ACHN (cell line): Measurements from ENCODE around the gene CNTRL.
"Not testable (repeated sequence)": the region's sequence is repeated elsewhere in the genome, so short reads cannot be mapped to it uniquely, and the experiment has no call there.

Experiments
- DNase-seq: peaks from one replicate; pipeline ENCODE4 v3.0.0-alpha.2; 2015
- in situ Hi-C: cut with HindIII; loops from 2 replicates; pipeline ENCODE4 v1.10.0; 2017; ENCODE audit warnings: low sequenced_read_pairs, low pct_ligation_motif_present, low pct_unique_long_range_greater_than_20kb

CNTRL gene

GRCh38 chr9:121059998-121060636 is 14.6 kb upstream of the CNTRL start:
- DNase-seq, result peak; percentile 57

DNA sequence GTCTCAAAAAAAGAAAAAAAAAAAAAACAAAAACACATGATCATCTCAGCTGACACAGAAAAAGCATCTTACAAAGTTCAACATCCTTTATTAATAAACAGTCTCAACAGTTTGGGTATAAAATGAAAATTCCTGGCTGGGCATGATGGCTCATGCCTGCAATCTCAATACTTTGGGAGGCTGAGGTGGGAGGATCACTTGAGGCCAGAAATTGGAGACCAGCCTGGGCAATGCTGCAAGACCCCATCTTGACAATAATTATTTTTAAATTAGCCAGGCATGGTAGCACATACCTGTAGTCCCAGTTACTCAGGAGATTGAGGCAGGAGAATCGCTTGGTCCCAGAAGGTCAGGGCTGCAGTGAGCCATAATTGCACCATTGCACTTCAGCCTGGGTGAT is 7.9 kb upstream of the CNTRL start:
- in situ Hi-C loops, result no loop called here
- no peak for DNase-seq

More at GRCh38 chr9:121059998-121060636, 14.6 kb upstream of the CNTRL start:
- in situ Hi-C loops, result no loop called here

DNA sequence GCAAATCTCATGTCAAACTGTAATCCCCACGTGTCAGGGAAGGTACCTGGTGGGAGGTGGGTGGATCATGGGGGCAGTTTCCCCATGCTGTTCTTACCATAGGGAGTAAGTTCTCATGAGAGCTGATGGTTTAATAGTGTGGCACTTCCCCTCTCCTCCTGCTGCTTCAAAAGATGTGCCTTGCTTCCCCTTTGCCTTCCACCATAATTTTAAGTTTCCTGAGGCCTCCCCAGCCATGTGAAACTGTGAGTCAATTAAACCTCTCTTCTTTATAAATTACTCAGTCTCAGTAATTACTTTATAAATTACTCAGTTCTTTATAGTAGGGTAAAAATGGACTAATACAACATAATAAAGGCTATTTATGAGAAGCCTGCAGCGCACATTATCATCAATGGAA is 7.1 kb upstream of the CNTRL start:
- in situ Hi-C loops, result no loop called here
- no peak for DNase-seq

DNA sequence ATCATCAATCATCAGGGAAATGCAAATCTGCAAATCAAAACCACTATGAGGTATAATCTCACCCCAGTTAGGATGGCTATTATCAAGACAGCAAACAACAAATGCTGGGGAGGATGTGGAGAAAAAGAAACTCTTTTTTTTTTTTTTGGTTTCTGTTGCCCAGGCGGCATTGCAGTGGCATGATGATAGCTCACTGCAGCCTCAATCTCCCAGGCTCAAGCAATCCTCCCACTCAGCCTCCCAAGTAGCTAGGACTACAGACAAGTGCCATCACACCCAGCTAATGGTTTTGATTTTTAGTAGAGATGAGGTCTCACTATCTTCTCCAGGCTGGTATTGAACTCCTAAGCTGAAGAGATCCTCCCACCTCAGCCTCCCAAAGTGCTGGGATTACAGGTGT is 5.4 kb upstream of the CNTRL start:
- in situ Hi-C loops, result no loop called here
- DNase-seq, result no peak

DNA sequence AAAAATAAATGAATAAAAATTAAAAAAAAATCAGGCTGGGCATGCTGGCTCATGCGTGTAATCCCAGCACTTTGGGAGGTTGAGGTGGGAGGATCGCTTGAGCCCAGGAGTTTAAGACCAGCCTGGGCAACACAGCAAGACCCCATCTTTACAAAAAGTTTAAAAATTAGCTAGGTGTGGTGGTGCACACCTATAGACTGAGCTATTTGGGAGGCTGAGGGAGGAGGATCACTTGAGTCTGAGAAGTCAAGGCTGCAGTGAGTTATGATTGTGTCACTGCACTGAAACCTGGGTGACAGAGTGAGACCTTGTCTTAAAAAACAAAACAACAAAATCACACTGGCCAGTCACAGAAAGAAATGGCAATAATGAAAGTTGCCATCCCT is 3.4 kb upstream of the CNTRL start:
- in situ Hi-C loops, result no loop called here
- DNase-seq, result no peak

DNA sequence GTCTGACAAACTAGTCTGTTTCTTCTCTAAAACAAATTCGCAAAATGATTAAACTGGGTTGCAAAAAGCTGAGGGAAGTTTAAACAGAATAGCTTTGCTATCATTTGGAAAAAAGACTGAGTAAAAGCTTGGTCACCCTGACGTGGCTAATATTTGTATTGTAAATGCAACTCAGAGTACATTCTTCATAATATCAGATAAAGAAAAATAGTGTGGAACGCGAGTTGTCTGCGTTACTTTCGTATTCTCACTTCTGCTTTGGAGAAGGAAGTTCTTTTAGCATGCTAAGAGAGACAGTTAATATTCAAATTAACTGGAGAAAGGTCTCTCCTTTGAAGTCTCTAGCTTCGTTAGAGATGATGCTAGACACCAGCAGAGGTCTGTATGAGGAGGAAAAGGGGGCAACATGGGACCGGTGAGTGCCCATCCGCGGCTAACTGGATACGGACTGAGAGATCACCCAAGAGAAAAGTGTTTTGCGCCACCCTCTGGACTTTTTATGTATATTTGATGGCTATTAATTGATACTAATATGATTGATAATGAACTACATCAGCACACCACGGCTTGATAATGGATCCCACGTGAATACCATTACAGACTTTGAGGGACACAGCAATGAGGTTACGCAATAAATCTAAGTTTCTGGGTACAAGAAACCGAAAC is 2.9 kb upstream of the CNTRL start:
- in situ Hi-C loops, result no loop called here
- no peak for DNase-seq

DNA sequence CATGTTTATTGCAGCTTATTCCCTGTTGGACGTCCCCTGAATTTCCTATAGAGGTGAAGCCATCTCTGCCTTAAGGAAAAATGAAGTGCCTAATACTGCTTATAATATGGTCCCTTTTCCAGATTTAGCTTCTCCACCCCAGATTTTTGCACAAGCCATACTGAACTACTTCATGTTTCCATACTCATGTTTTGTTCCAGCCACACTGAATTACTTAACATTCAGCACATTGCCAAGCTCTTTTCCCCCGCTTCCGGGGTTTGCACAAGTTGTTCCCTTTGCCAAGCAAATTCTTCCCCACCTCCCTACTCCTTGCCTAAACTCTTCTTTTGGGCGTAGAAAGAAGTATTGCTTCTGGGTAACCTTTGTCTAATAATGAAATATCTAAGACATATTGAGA is 1.7 kb upstream of the CNTRL start:
- in situ Hi-C loops, result no loop called here

DNA sequence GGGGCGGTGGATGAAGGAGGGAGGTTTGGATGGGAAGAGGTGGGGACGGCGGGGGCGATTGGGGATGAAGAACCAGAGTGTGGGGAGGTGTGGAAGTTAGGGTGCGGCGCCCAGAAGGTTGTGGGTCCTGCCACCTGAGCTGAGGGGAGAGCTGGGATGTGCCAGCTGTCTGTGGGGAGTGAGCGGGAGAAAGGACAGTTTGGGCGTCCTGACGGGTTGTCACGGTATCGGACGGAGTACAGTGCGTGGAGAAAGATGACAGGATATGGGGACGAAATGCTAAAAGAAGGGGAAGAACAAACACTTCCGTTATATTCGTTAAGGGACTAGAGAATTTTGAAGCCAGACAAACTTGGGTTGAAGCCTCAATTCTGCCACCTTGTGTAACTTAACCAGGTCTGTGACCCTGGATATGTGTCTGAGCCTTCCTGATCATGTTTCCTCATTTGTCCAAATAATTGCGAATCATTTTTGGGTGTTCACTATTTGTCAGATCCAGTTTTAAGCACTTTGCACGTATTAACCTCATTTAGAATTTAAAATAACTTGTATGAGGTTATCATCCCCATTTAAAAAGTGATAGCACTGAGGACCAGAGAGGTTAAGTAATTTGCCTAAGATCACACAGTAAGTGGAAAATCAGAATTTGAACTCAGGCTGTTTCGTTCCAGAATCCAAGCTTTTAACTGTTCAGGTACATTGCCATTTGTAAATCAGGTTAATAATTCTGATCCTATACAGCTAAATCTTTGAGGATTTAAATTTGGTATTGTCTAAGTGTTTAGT is 689 bp downstream of the CNTRL start:
- DNase-seq, result peak; percentile 32
- in situ Hi-C loops, result no loop called here

More for the DNA sequence above, 1.7 kb upstream of the CNTRL start:
- no peak for DNase-seq

GRCh38 chr9:121082075-121082474 is 7.3 kb downstream of the CNTRL start:
- no peak for DNase-seq
- in situ Hi-C loops, result no loop called here

GRCh38 chr9:121085661-121086060 is 10.9 kb downstream of the CNTRL start:
- in situ Hi-C loops, result no loop called here
- no peak for DNase-seq

DNA sequence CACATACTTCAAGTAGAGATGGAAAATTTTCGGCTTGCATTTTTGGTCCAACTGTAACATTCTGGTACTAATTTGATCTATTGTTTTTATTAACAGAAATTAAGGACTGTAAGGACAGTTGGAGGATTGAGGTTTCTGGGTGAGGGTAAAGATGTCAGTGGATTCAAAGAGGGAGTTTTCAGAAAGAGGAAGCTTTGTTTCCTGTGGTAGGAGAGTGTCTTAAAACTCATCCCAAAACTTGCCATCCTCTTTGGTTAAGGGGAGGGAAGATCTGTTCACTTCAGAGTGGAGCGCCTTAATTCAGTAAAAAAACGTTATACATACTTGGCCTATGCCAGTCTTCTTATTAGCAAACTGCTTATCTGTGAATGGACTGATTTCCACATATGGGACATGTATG is 13.8 kb downstream of the CNTRL start:
- DNase-seq, result no peak
- in situ Hi-C loops, result no loop called here

- DNase-seq, in situ Hi-C loops: not testable (repeated sequence)
Observed at GRCh38 chr9:121090743-121091142, 16.0 kb downstream of the CNTRL start.

DNA sequence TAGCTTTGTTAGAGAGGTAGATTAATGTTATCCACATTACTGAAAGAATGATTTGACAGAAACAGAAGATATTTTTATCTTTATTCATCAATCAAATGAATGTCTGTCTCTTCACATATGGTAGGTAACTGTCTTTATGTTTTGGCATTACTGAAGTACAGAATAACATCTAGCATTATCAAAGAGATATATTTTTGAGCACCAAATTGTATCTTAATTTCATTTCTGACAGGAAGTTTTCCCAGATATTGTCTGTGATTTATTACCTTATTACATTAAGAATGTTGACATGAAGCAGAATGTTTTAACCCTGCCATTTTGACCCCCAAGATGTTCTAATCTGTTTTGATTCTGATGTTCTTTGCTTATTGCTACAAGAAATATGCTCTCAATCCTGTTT is 20.3 kb downstream of the CNTRL start:
- in situ Hi-C loops, result no loop called here
- DNase-seq, result no peak

DNA sequence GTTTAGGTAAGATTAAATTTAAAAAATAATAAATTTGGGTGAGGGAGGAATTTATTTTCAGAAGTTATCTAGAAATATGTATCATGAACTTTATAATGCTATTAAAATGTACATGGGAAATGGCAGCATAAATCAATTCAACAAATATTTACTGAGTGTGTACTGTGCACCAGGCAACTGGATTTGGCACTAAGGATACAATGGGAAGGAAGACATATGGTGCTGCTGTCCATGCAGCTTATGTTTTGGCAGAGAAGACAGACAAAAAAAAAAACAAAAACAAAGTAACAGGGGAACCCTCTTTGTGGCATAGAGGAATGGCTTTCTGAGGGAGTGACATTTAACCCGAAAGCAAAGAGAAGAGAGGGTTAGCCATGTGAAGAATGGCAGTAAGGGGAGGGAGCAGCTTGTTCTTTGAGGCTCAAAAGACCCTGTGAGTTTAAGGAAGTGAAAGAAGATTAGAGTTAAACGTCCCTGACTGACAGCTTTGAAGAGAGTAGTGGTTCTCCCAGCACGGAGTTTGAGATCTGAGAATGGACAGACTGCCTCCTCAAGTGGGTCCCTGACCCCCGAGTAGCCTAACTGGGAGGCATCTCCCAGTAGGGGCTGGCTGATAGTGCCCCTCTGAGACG is 23.9 kb downstream of the CNTRL start:
- DNase-seq, result no peak
- in situ Hi-C loops, result no loop called here

DNA sequence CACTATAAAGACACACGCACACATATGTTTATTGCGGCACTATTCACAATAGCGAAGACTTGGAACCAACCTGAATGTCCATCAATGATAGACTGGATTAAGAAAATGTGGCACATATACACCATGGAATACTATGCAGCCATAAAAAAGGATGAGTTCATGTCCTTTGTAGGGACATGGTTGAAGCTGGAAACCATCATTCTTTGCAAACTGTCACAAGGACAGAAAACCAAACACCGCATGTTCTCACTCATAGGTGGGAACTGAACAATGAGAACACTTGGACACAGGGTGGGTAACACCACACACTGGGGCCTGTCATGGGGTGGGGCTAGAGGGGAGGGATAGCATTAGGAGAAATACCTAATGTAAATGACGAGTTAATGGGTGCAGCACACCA is 29.3 kb downstream of the CNTRL start:
- in situ Hi-C loops, DNase-seq: not testable (repeated sequence)

DNA sequence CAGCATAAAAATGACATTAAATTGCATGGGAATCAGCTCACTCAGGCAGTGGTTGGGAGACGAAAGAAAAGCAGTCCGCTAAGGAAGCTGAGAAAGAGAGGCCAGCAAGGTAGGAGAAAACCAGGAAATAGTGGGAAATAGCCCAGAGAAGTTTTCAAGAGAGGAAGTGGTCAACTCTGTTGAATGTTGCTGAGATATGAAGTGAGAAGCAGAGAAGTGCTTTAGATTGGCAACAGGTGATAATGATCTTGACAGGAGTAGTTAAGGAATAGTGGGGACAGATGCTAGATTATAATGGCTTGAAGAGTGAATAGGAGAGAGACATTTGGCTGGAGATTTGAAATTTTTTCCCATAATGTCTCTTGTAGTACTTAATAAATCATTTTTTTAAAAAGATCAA is 30.8 kb downstream of the CNTRL start:
- in situ Hi-C loops, result no loop called here
- DNase-seq, result no peak

DNA sequence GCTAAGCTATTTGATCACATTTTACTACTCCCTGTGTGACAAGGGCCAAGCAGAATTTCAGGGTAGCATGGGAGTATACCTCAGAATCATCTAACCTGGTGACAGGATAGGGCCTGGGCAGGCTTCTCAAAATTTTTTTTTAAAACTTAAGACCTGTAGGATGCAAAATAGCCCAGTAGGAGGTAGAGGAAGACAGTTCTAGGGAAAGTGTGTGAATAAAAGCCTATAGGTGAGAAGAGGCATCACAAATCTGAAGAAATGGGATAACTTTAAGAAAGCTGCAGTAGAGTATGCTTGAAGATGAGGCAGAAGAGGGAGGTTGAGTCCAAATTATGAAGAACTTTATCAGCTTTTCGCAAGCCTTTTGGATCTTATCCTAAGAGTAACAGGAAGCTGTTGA is 32.3 kb downstream of the CNTRL start:
- peak; percentile 31 for DNase-seq
- in situ Hi-C loops, result no loop called here

GRCh38 chr9:121107881-121108280 is 33.1 kb downstream of the CNTRL start:
- in situ Hi-C loops, result no loop called here
- no peak for DNase-seq

DNA sequence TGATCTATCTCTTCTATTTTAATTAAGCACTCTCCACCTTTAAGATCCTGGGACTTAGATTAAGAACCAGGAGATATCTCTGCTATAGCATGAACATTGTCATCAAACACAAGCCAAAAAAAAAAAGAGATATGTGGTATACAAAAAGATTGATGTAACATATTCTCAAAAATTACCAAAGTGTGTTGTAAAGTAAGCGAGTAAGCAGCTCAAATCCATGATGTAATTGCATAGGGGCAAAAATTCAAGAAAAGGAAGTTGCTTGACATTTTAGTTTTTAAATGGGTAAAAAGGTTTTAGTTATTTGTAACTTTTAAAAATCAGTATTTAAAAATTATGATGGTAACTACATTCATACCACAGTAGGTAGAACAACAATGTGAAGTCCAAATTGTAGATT is 40.7 kb downstream of the CNTRL start:
- DNase-seq, result no peak
- in situ Hi-C loops, result no loop called here
